Calu3 (cell line): ENCODE results near the gene NTM. TPM values are rescaled to one million over a fixed set of nuclear protein-coding genes. Genes with fewer than 3 reads are reported as not detected.

Source experiments
- BruUV-seq: library from RNA; stranded (reverse); fragments of 400-500 nt; replicated peaks from 2 replicates; lab custom pipeline; 2021; lab: Mats Ljungman, UMichigan
- CTCF ChIA-PET: fragments of 300-600 bp; sonication (Branson Sonifier 250); formaldehyde crosslinking; loops from one replicate; lab custom pipeline; 2022; ENCODE audit warnings: antibody characterized with exemption; lab: Charles Lee
- DNase-seq: peaks from one replicate; pipeline ENCODE4 v3.0.0; 2022
- H3K27ac Mint-ChIP-seq: one replicate; pipeline ENCODE4 v1.8.0; 2022; ENCODE audit warnings: mixed read lengths; ENCODE audit not compliant: unreplicated experiment
- H3K27me3 Mint-ChIP-seq: one replicate; pipeline ENCODE4 v1.8.0; 2022; ENCODE audit warnings: mixed read lengths; ENCODE audit not compliant: unreplicated experiment
- H3K36me3 Mint-ChIP-seq: one replicate; pipeline ENCODE4 v1.8.0; 2022; ENCODE audit warnings: mild to moderate bottlenecking, moderate library complexity, mixed read lengths; ENCODE audit not compliant: insufficient read depth, unreplicated experiment
- H3K4me1 Mint-ChIP-seq: one replicate; pipeline ENCODE4 v1.8.0; 2022; ENCODE audit warnings: mild to moderate bottlenecking, low read depth, mixed read lengths; ENCODE audit not compliant: unreplicated experiment
- H3K4me3 Mint-ChIP-seq: one replicate; pipeline ENCODE4 v1.8.0; 2022; ENCODE audit warnings: mild to moderate bottlenecking, low read depth, moderate library complexity, mixed read lengths; ENCODE audit not compliant: unreplicated experiment
- H3K9me3 Mint-ChIP-seq: one replicate; pipeline ENCODE4 v1.8.0; 2022; ENCODE audit warnings: low read depth, mixed read lengths; ENCODE audit not compliant: unreplicated experiment
- CTCF ChIP-seq: fragments of 200-600 bp; IDR thresholded peaks from one replicate; pipeline ENCODE4 v1.8.0; 2022; ENCODE audit warnings: antibody characterized with exemption; ENCODE audit not compliant: unreplicated experiment
- intact Hi-C: fragments of 100-400 bp; cut with micrococcal nuclease; formaldehyde crosslinking; loops from one replicate; pipeline ENCODE4 v1.10.0; 2022; ENCODE audit not compliant: unreplicated experiment
- total RNA-seq: library from RNA; stranded (reverse); gene quantifications from 2 replicates; pipeline ENCODE4 v1.2.3, GENCODE V29; 2022

The NTM gene
- total RNA-seq, 1 experiment from 2014 or later: not detected

- no peak overlapping the region for H3K4me3 Mint-ChIP-seq
- TF ChIP-seq CTCF: no peak
- intact Hi-C loops: no loop called here
- no peak for DNase-seq
- H3K4me1 Mint-ChIP-seq: no peaks in the 10 kb centered on the region
- peaks cover 17% of the 10 kb centered on the region for H3K9me3 Mint-ChIP-seq
- no peaks in the 10 kb centered on the region for H3K36me3 Mint-ChIP-seq
- no TSS peak for BruUV-seq
- CTCF ChIA-PET: no interaction called here
- H3K27me3 Mint-ChIP-seq: no peaks in the 10 kb centered on the region
- no peak overlapping the region for H3K27ac Mint-ChIP-seq
Observed at GRCh38 chr11:131598305-131598704, 227.9 kb downstream of the NTM start.

GRCh38 chr11:131599285-131599684 is 228.9 kb downstream of the NTM start:
- Mint-ChIP-seq H3K36me3 (no peaks in the 10 kb centered on the region), H3K4me1 (no peaks in the 10 kb centered on the region), H3K27ac (no peak overlapping the region), H3K4me3 (no peak overlapping the region), H3K9me3 (peaks cover 17% of the 10 kb centered on the region), H3K27me3 (no peaks in the 10 kb centered on the region)
- DNase-seq: no peak
- intact Hi-C loops: no loop called here
- BruUV-seq: no TSS peak
- CTCF ChIA-PET: no interaction called here
- TF ChIP-seq CTCF: no peak

- Mint-ChIP-seq H3K27me3 (no peaks in the 10 kb centered on the region), H3K4me3 (no peak overlapping the region), H3K36me3 (no peaks in the 10 kb centered on the region), H3K4me1 (no peaks in the 10 kb centered on the region), H3K27ac (no peak overlapping the region), H3K9me3 (peaks cover 17% of the 10 kb centered on the region)
- intact Hi-C loops: no loop called here
- CTCF ChIA-PET: no interaction called here
- no TSS peak for BruUV-seq
- no peak for TF ChIP-seq CTCF
- no peak for DNase-seq
Observed at GRCh38 chr11:131600628-131601027, 230.2 kb downstream of the NTM start.

- no TSS peak for BruUV-seq
- no peak for DNase-seq
- no peaks in the 10 kb centered on the region for H3K27me3 Mint-ChIP-seq
- TF ChIP-seq CTCF: no peak
- no peaks in the 10 kb centered on the region for H3K4me1 Mint-ChIP-seq
- H3K4me3 Mint-ChIP-seq: no peak overlapping the region
- H3K9me3 Mint-ChIP-seq: peaks cover 19% of the 10 kb centered on the region
- intact Hi-C loops: no loop called here
- CTCF ChIA-PET: no interaction called here
- no peak overlapping the region for H3K27ac Mint-ChIP-seq
- no peaks in the 10 kb centered on the region for H3K36me3 Mint-ChIP-seq
Observed at GRCh38 chr11:131601586-131601985, 231.2 kb downstream of the NTM start.
